Endodermal cell (in vitro differentiated cells): ENCODE data around the gene NEDD4L. TPM values are rescaled to one million over a fixed set of nuclear protein-coding genes. Genes with fewer than 3 reads are reported as not detected.

Experiments used
- DNase-seq: peaks from one replicate; pipeline ENCODE4 v3.0.0-alpha.2; 2017
- H3K27ac ChIP-seq: 2 replicates; pipeline ENCODE4 v1.5.1; 2013; ENCODE audit warnings: mild to moderate bottlenecking, low read depth, low read length, moderate library complexity
- H3K27me3 ChIP-seq: 2 replicates; pipeline ENCODE4 v1.6.1; 2013; ENCODE audit warnings: mild to moderate bottlenecking, low read length, moderate library complexity; ENCODE audit not compliant: insufficient read depth, control insufficient read depth, poor library complexity, severe bottlenecking
- H3K36me3 ChIP-seq: 2 replicates; pipeline ENCODE4 v1.7.0; 2013; ENCODE audit warnings: mild to moderate bottlenecking, low read length, moderate library complexity; ENCODE audit not compliant: control insufficient read depth, insufficient read depth
- H3K4me1 ChIP-seq: one replicate; pipeline ENCODE4 v1.7.0; 2013; ENCODE audit warnings: low read length; ENCODE audit not compliant: control insufficient read depth, insufficient read depth
- H3K4me3 ChIP-seq: 2 replicates; pipeline ENCODE4 v1.5.1; 2013; ENCODE audit warnings: mild to moderate bottlenecking, low read length, moderate library complexity
- H3K9ac ChIP-seq: 2 replicates; pipeline ENCODE4 v1.6.1; 2013; ENCODE audit warnings: mild to moderate bottlenecking, low read length, moderate library complexity; ENCODE audit not compliant: poor library complexity, severe bottlenecking; ENCODE audit errors: extremely low read depth
- H3K9me3 ChIP-seq: 2 replicates; pipeline ENCODE4 v1.6.1; 2013; ENCODE audit warnings: mild to moderate bottlenecking, low read length, moderate library complexity; ENCODE audit not compliant: control insufficient read depth
- H3K27ac Mint-ChIP-seq: 2 replicates; pipeline ENCODE4 v1.8.0; 2020; ENCODE audit warnings: mixed read lengths
- H3K27me3 Mint-ChIP-seq: 2 replicates; pipeline ENCODE4 v1.8.0; 2021; ENCODE audit warnings: mild to moderate bottlenecking, mixed read lengths; ENCODE audit not compliant: insufficient read depth
- H3K36me3 Mint-ChIP-seq: 2 replicates; pipeline ENCODE4 v1.8.0; 2020; ENCODE audit warnings: low read depth, mixed read lengths
- H3K4me1 Mint-ChIP-seq: 2 replicates; pipeline ENCODE4 v1.8.0; 2020; ENCODE audit warnings: mixed read lengths
- H3K4me3 Mint-ChIP-seq: 2 replicates; pipeline ENCODE4 v1.8.0; 2020; ENCODE audit warnings: mild to moderate bottlenecking, moderate library complexity, mixed read lengths
- H3K9me3 Mint-ChIP-seq: 2 replicates; pipeline ENCODE4 v1.8.0; 2020; ENCODE audit warnings: mild to moderate bottlenecking, mixed read lengths
- WGBS, 2 experiments: methylation state at CpG; one replicate each; pipeline versions ENCODE4 v1.1.5 to v1.1.7; 2013; ENCODE audit warnings: missing lambda C conversion rate in 2 of 2, mixed read lengths in 1 of 2; ENCODE audit not compliant: insufficient coverage in 1 of 2, insufficient read length in 1 of 2; 5-methylcytosine and 5-hydroxymethylcytosine counted together
- total RNA-seq, 2 donors: library from RNA; stranded (reverse); fragmentation: NEBNext Ultra II Directional in 1 of 2; extraction: Animal tissue kit (Norgen Biotek cat#: 25700) in 1 of 2; gene quantifications; 2 replicates in 1 of 2; 3 replicates in 1 of 2; pipeline ENCODE4 v1.2.1, GENCODE V29; 2021
- TF ChIP-seq, protein P1 (sequence below): fragments of 200-600 bp; sonication (generic); conservative IDR thresholded peaks from 2 replicates; pipeline ENCODE4 v1.5.0; 2021; ENCODE audit warnings: antibody characterized with exemption, mild to moderate bottlenecking

The NEDD4L gene
- total RNA-seq, 2 donors from 2014 or later: 70.5 to 75.3 TPM

DNA sequence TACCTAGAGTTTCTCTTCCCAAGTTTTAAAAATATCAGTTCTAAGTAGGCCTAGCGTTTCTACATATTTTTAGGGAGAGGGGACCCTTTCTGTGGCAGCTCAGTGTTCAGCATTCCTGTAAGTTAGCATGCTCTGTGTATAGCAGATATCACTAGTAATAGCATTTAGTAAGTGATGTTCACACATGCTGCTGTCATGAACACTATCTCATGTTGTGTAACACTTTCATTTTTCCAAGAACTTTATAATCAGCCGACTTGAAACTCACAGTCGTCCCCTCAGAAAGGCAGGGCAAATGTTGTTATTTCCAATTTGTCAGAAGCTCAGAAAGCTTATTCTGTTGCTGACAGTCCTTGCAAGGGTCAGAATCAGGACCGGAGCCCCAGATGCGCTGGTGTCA, 317.2 kb downstream of the NEDD4L start:
- Histone ChIP-seq H3K9ac (no peak overlapping the region), H3K36me3 (peaks cover 42% of the 10 kb centered on the region), H3K9me3 (no peaks in the 10 kb centered on the region), H3K27ac (no peak overlapping the region), H3K27me3 (no peaks in the 10 kb centered on the region), H3K4me3 (no peak overlapping the region), H3K4me1 (peaks cover 3% of the 10 kb centered on the region)
- Mint-ChIP-seq H3K4me1 (peaks cover 5% of the 10 kb centered on the region), H3K27ac (no peak overlapping the region), H3K36me3 (peaks cover 28% of the 10 kb centered on the region), H3K9me3 (no peaks in the 10 kb centered on the region), H3K27me3 (no peaks in the 10 kb centered on the region), H3K4me3 (no peak overlapping the region)
- TF ChIP-seq, protein P1, sequence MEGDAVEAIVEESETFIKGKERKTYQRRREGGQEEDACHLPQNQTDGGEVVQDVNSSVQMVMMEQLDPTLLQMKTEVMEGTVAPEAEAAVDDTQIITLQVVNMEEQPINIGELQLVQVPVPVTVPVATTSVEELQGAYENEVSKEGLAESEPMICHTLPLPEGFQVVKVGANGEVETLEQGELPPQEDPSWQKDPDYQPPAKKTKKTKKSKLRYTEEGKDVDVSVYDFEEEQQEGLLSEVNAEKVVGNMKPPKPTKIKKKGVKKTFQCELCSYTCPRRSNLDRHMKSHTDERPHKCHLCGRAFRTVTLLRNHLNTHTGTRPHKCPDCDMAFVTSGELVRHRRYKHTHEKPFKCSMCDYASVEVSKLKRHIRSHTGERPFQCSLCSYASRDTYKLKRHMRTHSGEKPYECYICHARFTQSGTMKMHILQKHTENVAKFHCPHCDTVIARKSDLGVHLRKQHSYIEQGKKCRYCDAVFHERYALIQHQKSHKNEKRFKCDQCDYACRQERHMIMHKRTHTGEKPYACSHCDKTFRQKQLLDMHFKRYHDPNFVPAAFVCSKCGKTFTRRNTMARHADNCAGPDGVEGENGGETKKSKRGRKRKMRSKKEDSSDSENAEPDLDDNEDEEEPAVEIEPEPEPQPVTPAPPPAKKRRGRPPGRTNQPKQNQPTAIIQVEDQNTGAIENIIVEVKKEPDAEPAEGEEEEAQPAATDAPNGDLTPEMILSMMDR: no peak
- 95 to 97% methylated on average over 5 of the region's 5 CpGs for WGBS, 2 experiments
- no peak for DNase-seq

DNA sequence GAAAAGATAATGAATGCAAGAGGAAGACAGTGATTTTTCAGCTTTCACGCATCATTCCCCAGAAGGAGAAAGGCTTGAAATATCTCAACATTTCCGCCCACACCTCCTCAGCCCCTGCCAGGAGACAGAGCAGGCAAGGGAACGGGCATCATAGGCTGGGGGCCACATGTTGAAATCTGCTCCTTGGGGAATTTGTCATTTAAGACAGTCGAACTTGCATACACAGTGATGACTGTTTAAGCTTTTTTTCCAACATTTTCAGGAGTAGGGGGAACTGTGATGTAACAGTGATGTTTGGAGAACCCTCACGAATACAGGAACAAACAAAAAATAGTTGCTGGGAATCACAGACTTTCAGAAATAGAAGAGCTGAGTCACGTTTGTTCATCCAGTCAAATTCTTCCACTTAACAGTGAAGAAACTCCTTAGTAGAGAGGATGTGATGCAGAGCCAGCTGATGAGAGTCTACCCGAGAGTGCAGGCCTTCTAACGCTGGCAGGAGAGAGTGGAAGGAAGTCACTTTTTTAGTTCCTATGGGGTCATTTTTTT, 318.1 kb downstream of the NEDD4L start:
- H3K9me3 ChIP-seq: no peaks in the 10 kb centered on the region
- no peaks in the 10 kb centered on the region for H3K27me3 ChIP-seq
- H3K4me1 ChIP-seq: peaks cover 3% of the 10 kb centered on the region
- Mint-ChIP-seq H3K9me3 (no peaks in the 10 kb centered on the region), H3K36me3 (peaks cover 31% of the 10 kb centered on the region), H3K27me3 (no peaks in the 10 kb centered on the region), H3K4me1 (peaks cover 5% of the 10 kb centered on the region), H3K27ac (no peak overlapping the region), H3K4me3 (no peak overlapping the region)
- DNase-seq: no peak
- no peak overlapping the region for H3K27ac ChIP-seq
- H3K36me3 ChIP-seq: peaks cover 46% of the 10 kb centered on the region
- TF ChIP-seq, protein P1: no peak
- whole genome bisulfite sequencing, 2 experiments: 84 to 94% methylated on average over 6 to 8 of the region's 8 CpGs
- H3K9ac ChIP-seq: no peak overlapping the region
- H3K4me3 ChIP-seq: no peak overlapping the region

DNA sequence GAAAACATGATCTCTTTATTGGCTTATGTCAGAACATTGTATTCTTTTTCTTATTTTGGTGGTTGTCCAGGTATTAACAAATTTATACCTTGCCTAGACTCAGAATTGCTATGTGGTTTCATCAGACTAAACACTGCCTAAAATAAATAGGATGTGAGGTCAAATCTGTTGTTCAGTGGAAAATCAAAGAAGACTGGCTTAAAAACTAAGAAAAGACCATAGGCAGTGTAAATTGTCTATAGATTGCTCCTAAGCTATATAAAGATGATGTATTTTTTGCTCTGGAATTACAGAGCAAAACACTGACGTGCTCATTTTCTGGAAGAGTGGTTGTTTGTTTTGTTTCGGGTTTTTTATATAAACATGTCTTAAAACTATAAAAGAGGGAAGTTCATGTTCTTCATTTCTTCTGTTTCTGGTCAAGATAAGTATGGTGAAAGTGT, 318.8 kb downstream of the NEDD4L start:
- TF ChIP-seq, protein P1: no peak
- H3K27me3 ChIP-seq: no peaks in the 10 kb centered on the region
- H3K4me1 ChIP-seq: peaks cover 3% of the 10 kb centered on the region
- H3K9me3 ChIP-seq: no peaks in the 10 kb centered on the region
- peaks cover 46% of the 10 kb centered on the region for H3K36me3 ChIP-seq
- H3K36me3 Mint-ChIP-seq: peaks cover 31% of the 10 kb centered on the region
- no peak overlapping the region for H3K4me3 Mint-ChIP-seq
- no peak overlapping the region for H3K27ac Mint-ChIP-seq
- H3K4me1 Mint-ChIP-seq: peaks cover 5% of the 10 kb centered on the region
- H3K9ac ChIP-seq: no peak overlapping the region
- DNase-seq: no peak
- H3K4me3 ChIP-seq: no peak overlapping the region
- WGBS, 2 experiments: 96 to 100% methylated on average over 2 of the region's 2 CpGs
- H3K9me3 Mint-ChIP-seq: no peaks in the 10 kb centered on the region
- no peaks in the 10 kb centered on the region for H3K27me3 Mint-ChIP-seq
- no peak overlapping the region for H3K27ac ChIP-seq
